ENCODE results near the gene CBFB.

Gene CBFB

DNA sequence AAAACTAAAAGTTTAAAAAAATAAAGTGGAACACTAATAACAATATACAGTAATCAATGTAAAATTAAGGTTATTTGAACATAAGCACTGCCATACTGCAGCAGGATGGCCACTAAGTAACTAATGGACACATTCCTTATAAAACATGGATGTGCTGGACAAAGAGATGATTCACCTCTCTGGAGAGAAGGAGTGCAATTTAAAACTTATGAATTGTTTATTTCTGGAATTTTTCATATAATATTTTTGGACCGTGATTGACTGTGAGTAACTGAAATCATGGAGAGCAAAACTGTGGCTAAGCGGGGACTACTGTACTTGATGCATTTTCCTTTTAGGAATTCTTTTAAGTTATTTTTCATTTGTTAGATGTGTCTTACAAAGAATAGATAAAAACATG is 21.8 kb downstream of the CBFB start:
- DNase-seq = no peak

GRCh38 chr16:67052399-67052798 is 23.4 kb downstream of the CBFB start:
- DNase-seq = no peak

DNA sequence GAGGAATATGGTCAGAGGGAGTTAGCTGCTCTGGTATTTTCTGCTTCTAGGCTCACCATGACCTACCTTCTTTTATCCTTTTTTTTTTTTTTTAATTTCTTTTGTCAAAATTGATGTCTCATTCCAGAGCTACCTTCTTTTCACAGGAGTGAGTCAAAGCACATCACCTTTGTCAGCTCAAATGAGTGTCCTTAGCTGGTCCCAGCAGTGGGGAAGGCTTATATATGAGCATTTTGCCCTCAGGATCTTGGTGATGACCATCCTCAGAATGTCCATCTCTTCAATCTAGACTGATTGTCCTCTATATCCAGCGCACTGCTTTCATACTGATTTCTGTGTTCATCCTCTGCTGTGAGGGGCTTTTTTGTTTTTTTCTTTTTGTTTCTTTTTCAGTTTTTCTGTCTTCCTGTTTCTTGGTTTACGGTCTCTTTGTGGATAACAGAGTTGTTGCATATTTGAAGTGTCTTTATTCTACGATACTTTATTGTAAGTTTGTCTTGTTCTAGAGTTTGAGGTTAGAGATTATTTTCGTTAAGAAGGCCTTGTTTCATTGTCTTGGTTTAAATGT is 24.9 kb downstream of the CBFB start:
- no peak for DNase-seq

DNA sequence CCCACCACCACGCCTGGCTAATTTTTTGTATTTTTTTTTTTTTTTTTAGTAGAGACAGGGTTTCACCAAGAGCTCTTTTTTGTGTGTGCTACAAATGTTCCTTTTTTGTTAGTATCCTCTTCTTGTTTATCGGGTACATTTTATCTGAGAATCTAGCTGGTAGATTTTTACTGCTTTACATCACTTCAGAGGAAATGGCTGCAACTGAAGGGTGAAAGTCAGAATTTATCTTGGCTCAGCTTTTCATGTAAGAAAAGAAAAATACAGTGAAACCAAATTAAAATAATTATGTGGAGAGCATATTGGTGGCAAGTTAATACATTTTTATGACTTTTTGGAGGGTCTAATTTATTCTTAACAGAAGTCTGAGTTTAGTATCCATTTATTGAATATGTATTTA is 26.0 kb downstream of the CBFB start:
- no peak for DNase-seq

- DNase-seq = no peak
Measured at GRCh38 chr16:67055712-67056487, 27.0 kb downstream of the CBFB start.

GRCh38 chr16:67063008-67063407 is 34.1 kb downstream of the CBFB start:
- DNase-seq = no peak

GRCh38 chr16:67068212-67068753 is 39.3 kb downstream of the CBFB start:
- no peak for DNase-seq

DNA sequence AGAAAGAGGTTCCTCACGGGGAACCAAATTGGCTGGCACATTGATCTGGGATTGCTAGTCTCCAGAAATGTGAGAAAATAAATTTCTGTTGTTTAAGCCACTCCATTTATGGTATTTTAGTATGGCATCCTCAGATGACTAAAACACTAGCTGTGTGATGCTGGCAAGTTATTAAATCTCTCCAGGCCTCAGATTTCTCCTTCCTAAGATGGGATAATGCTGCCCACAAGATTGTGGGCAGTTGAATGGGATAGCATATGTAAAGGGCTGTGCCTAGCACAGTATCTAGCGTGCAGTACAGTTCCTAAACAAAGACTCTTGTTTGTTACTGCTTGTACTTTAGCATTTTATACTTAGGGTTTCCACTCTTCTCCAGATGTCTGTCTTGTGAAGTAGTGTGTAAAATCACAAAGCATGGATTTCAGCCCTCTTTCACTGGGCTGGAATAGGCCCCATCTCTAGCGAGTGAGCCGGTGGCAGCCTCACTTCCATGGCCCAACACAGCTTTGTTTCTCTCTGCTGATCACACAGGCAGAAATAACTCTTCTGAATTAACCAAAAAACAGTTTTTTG is 42.6 kb downstream of the CBFB start:
- no peak for DNase-seq

DNA sequence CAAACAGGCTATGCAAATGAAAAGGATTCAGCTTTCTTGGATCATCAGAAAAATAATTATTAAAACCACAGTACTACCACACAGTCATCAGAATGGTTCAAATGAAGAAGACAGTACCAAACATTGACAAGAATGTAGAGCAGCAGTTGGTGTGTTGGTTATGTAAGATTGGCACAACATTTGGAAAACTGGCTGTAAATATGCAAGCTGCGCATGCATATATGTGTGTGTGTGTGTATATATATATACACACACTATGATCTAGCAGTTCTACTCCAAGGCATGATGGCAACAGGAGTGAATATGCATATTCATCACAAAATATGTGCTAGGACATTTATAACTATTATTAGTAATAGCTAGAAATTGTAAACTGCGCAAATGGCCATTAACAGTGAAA is 46.4 kb downstream of the CBFB start:
- DNase-seq = no peak

DNA sequence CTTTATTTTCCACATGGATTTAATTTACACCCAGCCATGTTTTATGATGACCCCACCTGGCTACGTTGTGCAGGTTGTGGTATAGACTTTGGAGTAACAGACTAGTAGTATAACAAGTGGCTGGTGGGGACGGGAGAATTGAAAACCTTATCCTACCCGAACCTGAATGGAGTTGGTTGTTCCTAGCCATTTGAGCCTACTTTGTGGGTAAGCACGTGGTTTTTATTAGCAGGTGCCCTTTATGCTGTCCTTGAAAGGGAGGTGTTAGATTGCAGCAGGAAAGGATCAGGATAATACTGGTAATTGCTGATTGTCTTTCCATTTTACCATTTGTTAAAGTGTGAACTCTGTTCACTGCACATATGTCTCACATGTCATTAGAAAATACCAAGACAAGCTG is 48.9 kb downstream of the CBFB start:
- DNase-seq = no peak

DNA sequence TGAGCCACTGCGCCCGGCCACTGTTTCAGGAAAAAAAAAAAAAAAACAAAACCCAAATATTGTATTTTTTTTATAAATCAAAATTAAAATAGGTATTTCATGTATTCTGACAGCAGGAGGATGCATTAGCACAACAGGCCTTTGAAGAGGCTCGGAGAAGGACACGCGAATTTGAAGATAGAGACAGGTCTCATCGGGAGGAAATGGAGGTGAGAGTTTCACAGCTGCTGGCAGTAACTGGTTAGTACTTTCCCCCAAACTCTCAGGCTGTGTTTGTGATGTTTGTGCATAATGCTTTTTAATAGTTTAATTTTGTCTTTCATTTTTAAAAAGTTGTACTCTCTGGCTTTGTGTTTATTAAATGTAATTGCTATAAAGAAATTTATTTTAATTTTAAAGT is 53.2 kb downstream of the CBFB start:
- DNase-seq = no peak

DNA sequence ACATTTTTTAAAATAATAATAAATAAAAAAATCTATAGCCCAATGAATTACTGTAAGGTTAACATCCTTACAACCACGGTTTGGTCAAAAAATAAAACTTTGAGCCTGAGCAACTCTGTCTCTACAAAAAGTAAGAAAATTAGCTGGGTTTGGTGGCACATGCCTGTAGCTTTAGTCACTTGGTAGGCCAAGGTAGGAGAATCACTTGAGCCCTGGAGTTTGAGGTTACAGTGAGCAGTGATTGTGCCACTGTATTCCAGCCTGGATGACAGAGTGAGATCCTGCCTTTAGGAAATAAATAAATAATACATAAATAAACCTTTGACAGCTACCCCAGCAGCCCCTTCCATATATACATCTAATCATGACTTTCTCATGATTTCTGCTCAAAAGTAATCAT is 53.9 kb downstream of the CBFB start:
- DNase-seq = no peak

- no peak for DNase-seq
Measured at GRCh38 chr16:67084345-67085028, 55.5 kb downstream of the CBFB start.

DNA sequence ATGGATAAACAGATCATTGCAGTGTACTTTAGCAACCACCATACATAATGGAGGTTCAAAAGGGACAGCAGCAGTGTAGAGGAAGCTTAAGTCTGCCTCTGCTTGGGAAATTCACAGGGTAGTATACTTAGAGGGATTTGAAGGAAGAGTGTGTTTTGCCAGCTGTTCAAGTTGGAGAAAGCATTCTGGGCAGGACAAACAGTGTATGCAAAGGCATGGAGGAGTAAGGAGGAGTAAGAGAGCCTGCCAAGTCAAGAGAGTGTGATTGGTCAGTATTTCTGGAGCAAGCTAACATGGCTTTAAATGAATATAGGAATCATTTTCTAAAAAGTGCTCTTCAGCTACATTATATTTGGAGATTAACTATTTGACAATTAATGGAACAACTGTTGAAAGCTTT is 57.9 kb downstream of the CBFB start:
- DNase-seq = no peak

- no peak for DNase-seq
Measured at GRCh38 chr16:67087291-67087690, 58.3 kb downstream of the CBFB start.

GRCh38 chr16:67087803-67088202 is 58.9 kb downstream of the CBFB start:
- no peak for DNase-seq

DNA sequence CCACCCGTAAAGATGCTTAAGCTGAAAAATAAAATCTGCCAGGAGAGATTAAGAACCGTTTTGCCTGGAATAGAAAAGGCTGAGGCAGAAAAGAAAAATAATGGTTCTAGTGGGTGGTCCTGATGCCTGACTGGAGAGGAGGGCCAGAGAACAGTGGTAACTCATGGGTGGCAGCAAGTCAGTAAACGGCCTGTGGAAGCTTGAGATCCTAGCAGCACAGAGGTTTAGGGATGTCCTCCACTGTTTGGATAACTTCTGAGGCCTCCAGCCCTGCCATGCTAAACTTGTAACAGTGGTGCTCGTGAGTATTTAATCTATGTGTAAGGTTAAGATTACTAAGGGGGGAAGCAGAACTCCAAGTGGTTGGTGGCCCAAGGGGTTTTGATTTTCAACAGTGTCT is 59.6 kb downstream of the CBFB start:
- no peak for DNase-seq

GRCh38 chr16:67089101-67089500 is 60.2 kb downstream of the CBFB start:
- DNase-seq = no peak

GRCh38 chr16:67091906-67092566 is 63.1 kb downstream of the CBFB start:
- no peak for DNase-seq

DNA sequence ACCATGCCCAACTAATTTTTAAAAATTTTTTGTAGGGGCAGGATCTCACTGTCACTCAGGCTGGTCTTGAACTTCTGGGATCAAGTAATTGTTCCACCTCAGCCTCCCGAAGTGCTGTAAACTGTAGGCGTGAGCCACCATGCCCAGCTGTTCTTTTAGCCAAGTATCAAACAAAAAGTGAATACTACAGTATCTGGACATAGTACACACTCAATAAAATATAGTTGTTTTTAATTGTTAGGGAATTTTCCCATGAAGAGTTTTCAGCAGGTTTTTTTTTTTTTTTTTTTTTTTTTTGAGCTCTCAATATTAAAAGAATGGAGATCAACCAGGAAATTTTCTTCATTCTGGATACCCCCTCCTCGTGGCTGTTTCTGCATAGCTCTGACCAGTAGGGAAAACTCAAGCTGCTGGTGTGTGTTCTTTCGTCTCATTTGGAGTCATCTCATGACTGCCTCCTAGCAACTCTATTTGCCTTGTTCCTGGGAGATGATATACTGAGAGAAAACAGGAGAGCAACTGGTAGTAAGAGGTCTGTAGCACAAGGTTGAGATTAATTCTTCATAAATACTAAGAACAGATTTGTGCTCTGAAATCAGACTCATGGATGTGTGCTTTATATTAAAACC is 64.3 kb downstream of the CBFB start:
- no peak for DNase-seq

DNA sequence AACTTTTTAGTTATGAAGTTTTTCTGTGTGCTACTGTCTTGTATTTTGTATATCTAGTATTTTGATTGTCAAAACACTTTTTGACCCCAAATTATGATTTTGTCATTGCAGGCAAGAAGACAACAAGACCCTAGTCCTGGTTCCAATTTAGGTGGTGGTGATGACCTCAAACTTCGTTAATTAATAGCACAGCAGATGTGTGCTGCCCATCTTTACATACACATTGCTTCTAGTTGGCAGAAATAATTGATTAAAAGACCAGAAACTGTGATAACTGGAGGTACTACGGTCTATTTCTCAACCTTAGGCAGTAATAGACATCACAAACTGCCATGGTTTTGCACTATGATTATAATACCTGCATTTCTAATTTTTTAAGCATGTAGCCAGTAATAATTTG is 69.7 kb downstream of the CBFB start:
- no peak for DNase-seq

DNA sequence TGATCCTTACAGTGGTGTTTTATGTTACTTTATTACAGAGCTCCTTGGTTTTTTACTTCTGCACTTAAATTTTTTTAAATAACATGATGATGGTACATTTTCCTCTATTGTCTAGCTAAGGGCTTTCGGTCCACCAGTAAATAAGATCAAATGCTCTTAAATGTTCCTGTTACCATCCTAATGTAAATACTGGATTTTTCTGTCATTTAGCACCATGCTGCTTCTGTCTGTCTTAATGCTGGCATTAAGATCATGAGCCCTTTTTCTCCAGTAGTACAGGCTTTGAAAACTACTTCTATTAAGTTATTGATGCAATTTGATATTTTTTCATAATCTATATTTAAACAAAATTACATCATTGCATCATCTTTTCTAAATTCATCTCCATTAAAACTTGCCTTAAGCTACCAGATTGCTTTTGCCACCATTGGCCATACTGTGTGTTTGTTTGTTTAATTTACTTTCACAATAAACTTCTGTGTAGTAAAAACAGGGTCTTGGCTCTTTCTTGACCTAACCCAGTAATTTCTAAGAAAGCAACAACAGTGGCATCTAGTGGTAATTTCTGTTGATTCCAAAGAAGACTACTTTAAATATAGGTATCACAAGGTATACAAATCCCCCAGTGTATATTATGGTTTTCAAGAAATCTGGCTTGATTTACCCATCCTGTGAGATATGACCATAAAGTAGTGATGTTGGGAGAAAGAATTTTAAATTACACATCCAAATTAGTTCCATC is 71.8 kb downstream of the CBFB start:
- no peak for DNase-seq
